Testis (tissue), 3 donors: ENCODE measurements around the gene ARID3A. TPM values are rescaled to one million over a fixed set of nuclear protein-coding genes. Genes with fewer than 3 reads are reported as not detected.
A peak's percentile ranks its signal among the peaks of the same experiment; 100 is the strongest.

Experiments
- DNase-seq: peaks from one replicate; pipeline ENCODE4 v3.0.0-alpha.2; 2019
- H3K27ac ChIP-seq, 2 donors: fragments of 200-600 bp; sonication (generic); one replicate each; pipeline ENCODE4 v1.5.1; 2019
- H3K27me3 ChIP-seq: fragments of 200-600 bp; sonication (generic); one replicate; pipeline ENCODE4 v1.5.1; 2019
- H3K36me3 ChIP-seq: fragments of 200-600 bp; sonication (generic); one replicate; pipeline ENCODE4 v1.5.1; 2017; ENCODE audit warnings: low read depth; ENCODE audit errors: missing control alignments
- H3K4me1 ChIP-seq: fragments of 200-600 bp; sonication (generic); one replicate; pipeline ENCODE4 v1.5.1; 2019
- H3K4me3 ChIP-seq, 2 donors: fragments of 200-600 bp; sonication (generic); one replicate each; pipeline ENCODE4 v1.5.1; 2017 to 2019
- H3K9me3 ChIP-seq: fragments of 200-600 bp; sonication (generic); one replicate; pipeline ENCODE4 v1.5.1; 2017
- POLR2A ChIP-seq: fragments of 450-650 bp; IDR thresholded peaks from one replicate; pipeline ENCODE4 v1.6.1; 2017; ENCODE audit warnings: antibody characterized with exemption, mild to moderate bottlenecking, moderate library complexity
- WGBS, 2 donors: methylation state at CpG; one replicate each; pipeline ENCODE4 v1.1.5; 2018; 5-methylcytosine and 5-hydroxymethylcytosine counted together
- intact Hi-C: fragments of 100-400 bp; cut with DNase I; formaldehyde crosslinking; loops from one replicate; pipeline ENCODE4 v1.15.1; 2023; ENCODE audit warnings: low total_unique reads
- polyA plus RNA-seq: library from polyadenylated mRNA; stranded (reverse); fragments of 350-450 nt; fragmentation: Illumina TruSeq; extraction: RNeasy Lipid Tissue Mini Kit (QIAGEN cat#74804); gene quantifications from one replicate; pipeline ENCODE4 v1.2.3, GENCODE V29; 2014; ENCODE audit warnings: low read depth, low replicate concordance; ENCODE audit not compliant: insufficient read depth
- total RNA-seq, 2 donors: library from RNA; depleted of rRNA; stranded (reverse); fragments of >200 nt; gene quantifications; one replicate each; pipeline ENCODE4 v1.2.3, GENCODE V29; 2016
- TF ChIP-seq, protein P1 (sequence below), 3 experiments: fragments of 450-650 bp in 2 of 3; fragments of 200-600 bp in 1 of 3; sonication (generic) in 1 of 3; IDR thresholded peaks; one replicate each; pipeline ENCODE4 v1.5.1; 2016 to 2019; ENCODE audit warnings: antibody characterized with exemption in 3 of 3, mild to moderate bottlenecking in 2 of 3, moderate library complexity in 1 of 3

Gene ARID3A
- total and polyA plus RNA-seq, 3 donors from 2014 or later = 15.3 to 38.2 (median 26.5) TPM

DNA sequence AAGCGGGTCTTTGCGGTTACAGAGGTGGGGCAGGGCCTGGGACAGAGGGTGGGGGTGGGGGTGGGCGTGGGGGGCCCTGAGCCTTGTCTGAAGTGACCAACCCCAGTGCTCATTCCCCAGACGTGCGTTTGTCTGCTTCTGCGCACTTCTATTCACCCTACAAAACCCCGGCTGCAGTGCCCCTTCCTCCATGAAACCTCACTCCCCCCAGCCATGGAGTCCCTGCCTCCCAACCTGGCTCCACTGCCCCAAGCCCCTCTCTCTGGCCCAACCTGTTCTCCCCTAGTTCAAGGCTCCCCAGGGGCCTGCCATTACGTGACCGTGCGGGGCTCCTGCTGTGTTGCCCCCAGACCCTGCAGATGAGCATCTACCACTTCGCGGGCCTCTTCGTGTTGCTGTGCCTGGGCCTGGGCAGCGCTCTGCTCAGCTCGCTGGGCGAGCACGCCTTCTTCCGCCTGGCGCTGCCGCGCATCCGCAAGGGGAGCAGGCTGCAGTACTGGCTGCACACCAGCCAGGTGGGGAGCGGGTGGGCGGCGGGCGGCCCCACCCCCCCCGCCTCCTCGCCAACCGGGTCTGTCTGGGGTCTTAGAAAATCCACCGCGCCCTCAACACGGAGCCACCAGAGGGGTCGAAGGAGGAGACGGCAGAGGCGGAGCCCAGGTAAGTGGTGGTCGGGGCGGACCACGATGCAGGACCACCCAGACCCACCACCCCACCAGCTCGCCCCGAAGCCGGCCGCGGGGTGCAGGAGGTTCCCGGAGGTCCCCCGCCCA, 82.6 kb downstream of the ARID3A start:
- Histone ChIP-seq H3K9me3 (no peaks in the 10 kb centered on the region), H3K4me3 (peak overlapping the region in 1 of 2 donors; percentile 38), H3K4me1 (peaks cover 11% of the 10 kb centered on the region), H3K27ac (peak overlapping the region; percentile 39 to 65), H3K36me3 (no peaks in the 10 kb centered on the region), H3K27me3 (no peaks in the 10 kb centered on the region)
- TF ChIP-seq, protein P1, sequence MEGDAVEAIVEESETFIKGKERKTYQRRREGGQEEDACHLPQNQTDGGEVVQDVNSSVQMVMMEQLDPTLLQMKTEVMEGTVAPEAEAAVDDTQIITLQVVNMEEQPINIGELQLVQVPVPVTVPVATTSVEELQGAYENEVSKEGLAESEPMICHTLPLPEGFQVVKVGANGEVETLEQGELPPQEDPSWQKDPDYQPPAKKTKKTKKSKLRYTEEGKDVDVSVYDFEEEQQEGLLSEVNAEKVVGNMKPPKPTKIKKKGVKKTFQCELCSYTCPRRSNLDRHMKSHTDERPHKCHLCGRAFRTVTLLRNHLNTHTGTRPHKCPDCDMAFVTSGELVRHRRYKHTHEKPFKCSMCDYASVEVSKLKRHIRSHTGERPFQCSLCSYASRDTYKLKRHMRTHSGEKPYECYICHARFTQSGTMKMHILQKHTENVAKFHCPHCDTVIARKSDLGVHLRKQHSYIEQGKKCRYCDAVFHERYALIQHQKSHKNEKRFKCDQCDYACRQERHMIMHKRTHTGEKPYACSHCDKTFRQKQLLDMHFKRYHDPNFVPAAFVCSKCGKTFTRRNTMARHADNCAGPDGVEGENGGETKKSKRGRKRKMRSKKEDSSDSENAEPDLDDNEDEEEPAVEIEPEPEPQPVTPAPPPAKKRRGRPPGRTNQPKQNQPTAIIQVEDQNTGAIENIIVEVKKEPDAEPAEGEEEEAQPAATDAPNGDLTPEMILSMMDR (IDR thresholded peaks at IDR 0.05) = no peak
- no peak for TF ChIP-seq POLR2A
- 60 to 72% methylated on average over 20 to 37 of the region's 45 CpGs for WGBS, 2 donors
- intact Hi-C loops = no loop called here
- DNase-seq = no peak

DNA sequence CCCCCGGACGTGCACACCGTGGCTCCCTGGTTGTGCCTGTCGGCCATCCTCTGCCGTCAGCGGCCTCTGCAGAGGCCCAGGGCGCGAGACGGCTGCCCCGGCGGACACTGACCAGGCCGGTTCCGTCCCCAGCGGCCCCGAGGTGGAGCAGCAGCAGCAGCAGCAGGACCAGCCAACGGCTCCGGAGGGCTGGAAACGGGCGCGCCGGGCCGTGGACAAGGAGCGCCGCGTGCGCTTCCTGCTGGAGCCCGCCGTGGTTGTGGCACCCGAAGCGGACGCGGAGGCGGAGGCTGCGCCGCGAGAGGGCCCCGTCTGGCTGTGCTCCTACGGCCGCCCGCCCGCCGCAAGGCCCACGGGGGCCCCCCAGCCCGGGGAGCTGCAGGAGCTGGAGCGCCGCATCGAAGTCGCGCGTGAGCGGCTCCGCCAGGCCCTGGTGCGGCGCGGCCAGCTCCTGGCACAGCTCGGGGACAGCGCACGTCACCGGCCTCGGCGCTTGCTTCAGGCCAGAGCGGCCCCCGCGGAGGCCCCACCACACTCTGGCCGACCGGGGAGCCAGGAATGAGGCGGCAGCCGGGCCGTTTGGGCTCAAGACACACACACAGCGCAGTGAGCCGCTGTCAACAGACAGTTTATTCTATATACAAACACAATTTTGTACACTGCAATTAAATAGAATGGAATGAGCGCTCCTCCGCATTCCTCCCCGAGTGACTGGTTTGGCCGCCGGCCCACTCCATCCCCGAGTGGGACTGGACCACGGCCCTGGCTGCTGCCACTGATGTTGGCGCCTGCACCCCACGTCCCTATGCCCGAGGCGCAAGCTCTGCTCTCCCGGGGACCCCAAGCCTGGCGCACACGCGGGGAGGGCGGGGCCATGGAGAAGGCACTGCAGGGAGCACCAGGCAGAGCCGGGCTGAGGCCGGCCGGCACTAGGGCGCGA, 83.5 kb downstream of the ARID3A start:
- H3K27me3 ChIP-seq = no peaks in the 10 kb centered on the region
- H3K27ac ChIP-seq = peak overlapping the region; percentile 39 to 65
- WGBS, 2 donors = 13 to 51% methylated on average over 27 to 92 of the region's 92 CpGs
- H3K4me1 ChIP-seq = peaks cover 11% of the 10 kb centered on the region
- H3K36me3 ChIP-seq = no peaks in the 10 kb centered on the region
- H3K4me3 ChIP-seq = peak overlapping the region in 1 of 2 donors; percentile 38
- DNase-seq = peak; percentile 54
- no peaks in the 10 kb centered on the region for H3K9me3 ChIP-seq
- no peak for TF ChIP-seq POLR2A
- TF ChIP-seq, protein P1 (IDR thresholded peaks at IDR 0.05) = no peak
- intact Hi-C loops = no loop called here

DNA sequence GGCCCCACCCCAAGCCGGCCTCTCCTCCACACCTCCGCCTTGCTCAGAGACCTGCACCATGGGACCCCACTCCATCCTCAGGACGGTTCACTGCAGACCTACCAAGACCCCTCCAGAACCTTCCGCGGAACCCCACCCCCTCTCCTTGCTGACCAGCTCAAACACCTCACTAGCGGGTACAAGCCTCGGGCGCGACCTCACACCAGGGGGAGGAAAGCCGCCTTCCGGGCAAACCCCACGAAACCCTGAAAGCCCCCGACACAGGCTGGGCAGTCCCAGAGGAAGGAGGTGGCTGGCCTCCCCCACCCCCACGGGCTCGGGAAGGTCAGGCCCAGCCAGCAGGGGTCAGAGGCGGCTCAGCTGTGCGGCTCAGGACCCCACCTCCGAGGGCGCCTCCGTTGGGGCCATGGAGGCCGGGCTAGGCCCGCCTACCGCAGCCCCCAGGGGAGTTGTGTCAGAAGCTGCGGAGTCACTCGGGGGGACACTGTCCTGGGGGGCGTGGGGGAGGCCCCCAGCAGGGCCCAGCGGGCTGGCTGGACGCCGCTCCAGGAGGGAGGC, 84.2 kb downstream of the ARID3A start:
- peak overlapping the region; percentile 50 to 65 for H3K27ac ChIP-seq
- no peak for DNase-seq
- TF ChIP-seq, protein P1 (IDR thresholded peaks at IDR 0.05) = no peak
- no peak for TF ChIP-seq POLR2A
- H3K4me3 ChIP-seq = peak overlapping the region in 1 of 2 donors; percentile 38
- H3K4me1 ChIP-seq = peaks cover 12% of the 10 kb centered on the region
- H3K27me3 ChIP-seq = no peaks in the 10 kb centered on the region
- intact Hi-C loops = no loop called here
- no peaks in the 10 kb centered on the region for H3K9me3 ChIP-seq
- WGBS, 2 donors = 39 to 79% methylated on average over 7 to 26 of the region's 29 CpGs
- no peaks in the 10 kb centered on the region for H3K36me3 ChIP-seq

DNA sequence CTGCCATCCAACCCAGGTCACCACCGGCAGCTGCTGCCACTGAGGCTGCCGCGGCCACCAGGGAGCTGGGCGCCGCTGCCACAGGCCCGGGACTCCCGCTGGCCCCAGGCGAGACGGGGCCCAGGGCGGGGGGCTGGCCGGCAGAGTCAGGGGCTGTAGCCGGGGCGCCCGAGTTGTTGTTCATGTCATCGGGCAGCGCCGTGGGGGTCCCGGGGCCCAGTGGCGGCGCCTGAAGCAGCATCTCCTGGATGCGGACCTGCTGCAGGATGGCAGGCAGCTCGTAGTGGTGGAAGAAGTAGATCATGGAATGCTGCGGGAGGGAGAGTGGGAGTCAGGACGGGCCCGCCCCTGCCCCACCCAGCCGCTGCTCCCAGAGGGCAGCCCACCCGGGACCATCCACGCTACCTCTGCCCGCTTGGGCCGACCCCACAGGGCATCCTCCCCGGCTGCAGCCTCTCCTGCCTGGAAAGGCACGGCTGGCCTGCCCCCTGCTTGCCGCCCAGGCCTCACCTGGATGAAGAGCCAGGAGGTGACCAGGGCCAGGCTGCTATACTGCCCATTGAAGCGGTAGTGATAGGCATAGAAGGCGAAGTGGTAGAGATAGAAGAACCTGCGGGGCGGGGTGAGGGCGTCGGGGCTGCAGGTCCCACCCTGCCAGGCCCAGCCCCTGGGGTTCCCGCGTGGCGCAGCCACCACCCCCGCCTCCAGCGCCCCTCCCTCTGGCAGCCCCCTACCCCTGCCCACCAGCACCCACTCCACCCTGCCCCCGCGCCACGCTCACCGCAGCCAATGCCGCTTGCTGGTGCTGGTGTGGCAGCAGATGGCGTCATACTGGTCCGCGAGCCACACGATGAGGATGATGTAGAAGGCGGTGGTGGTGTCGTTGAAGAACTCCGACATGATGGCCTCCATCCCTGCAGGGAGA, 85.0 kb downstream of the ARID3A start:
- WGBS, 2 donors = 88 to 93% methylated on average over 19 to 54 of the region's 56 CpGs
- H3K4me3 ChIP-seq = no peak overlapping the region
- H3K36me3 ChIP-seq = no peaks in the 10 kb centered on the region
- no peak for DNase-seq
- H3K9me3 ChIP-seq = no peaks in the 10 kb centered on the region
- no peak for TF ChIP-seq POLR2A
- TF ChIP-seq, protein P1 (IDR thresholded peaks at IDR 0.05) = no peak
- peak overlapping the region in 1 of 2 donors; percentile 50 for H3K27ac ChIP-seq
- intact Hi-C loops = no loop called here
- H3K27me3 ChIP-seq = no peaks in the 10 kb centered on the region
- peaks cover 20% of the 10 kb centered on the region for H3K4me1 ChIP-seq
